ENCODE data around the gene MTERF4. TPM values are rescaled to one million over a fixed set of nuclear protein-coding genes. Genes with fewer than 3 reads are reported as not detected.

The MTERF4 gene
- total RNA-seq, 2 donors from 2014 or later: 33.2 to 42.5 TPM

DNA sequence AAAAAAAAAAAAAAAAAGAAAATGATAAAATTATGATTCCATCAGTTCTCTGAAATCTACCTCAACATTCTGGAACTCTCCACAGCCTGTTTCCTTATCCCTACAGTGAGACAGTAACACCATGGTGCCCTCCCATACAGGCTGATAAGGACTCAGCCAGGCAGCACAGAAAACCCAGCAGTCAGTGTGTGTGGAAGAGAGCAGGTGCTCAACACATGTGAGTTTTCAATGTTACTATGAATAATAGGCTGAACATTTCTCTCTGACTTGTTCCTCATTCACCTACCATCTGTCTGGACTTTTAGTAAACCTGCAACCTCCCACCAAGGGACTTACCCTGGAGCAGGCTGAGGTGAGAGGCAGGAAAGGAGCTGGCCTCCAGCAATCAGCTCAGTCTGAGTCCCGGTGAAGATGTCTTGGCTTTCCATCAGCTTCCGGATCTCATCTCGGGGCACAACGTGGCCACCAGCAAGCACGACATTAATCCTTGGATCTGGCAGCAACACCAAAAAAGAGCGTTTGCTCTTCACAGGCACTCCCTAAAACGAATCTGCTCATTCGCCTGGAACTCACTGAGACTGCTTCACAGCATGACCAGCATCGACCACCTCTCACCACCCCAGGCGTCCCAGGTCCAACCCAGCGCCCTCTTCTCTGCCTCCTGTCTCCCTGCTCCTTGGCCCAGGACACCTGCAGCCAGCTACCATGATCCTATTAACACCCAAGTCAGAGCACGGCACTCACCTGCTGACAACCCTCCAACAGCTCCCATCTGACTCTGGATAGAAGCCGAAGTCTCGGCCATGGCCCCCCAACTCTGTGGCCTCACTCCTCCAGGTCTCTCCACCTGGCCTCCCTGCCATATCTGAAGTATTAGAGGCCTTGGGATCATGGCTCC, 30.7 kb upstream of the MTERF4 start:
- 93 to 100% methylated on average over 5 to 14 of the region's 14 CpGs for WGBS, 2 experiments (ENCODE audit: insufficient coverage in 1 of 2, insufficient read length in 1 of 2)
- Histone ChIP-seq H3K9me3 (ENCODE audit: control insufficient read depth, low read length) (no peaks in the 10 kb centered on the region), H3K9ac (ENCODE audit: extremely low read depth, low read length, poor library complexity, severe bottlenecking) (no peak overlapping the region), H3K27ac (ENCODE audit: low read depth, low read length) (no peak overlapping the region), H3K27me3 (ENCODE audit: control insufficient read depth, insufficient read depth, low read length, poor library complexity, severe bottlenecking) (no peaks in the 10 kb centered on the region), H3K36me3 (ENCODE audit: control insufficient read depth, insufficient read depth, low read length) (peaks cover 22% of the 10 kb centered on the region), H3K4me3 (ENCODE audit: low read length) (no peak overlapping the region), H3K4me1 (ENCODE audit: control insufficient read depth, insufficient read depth, low read length) (no peaks in the 10 kb centered on the region)
- TF ChIP-seq, protein P1, sequence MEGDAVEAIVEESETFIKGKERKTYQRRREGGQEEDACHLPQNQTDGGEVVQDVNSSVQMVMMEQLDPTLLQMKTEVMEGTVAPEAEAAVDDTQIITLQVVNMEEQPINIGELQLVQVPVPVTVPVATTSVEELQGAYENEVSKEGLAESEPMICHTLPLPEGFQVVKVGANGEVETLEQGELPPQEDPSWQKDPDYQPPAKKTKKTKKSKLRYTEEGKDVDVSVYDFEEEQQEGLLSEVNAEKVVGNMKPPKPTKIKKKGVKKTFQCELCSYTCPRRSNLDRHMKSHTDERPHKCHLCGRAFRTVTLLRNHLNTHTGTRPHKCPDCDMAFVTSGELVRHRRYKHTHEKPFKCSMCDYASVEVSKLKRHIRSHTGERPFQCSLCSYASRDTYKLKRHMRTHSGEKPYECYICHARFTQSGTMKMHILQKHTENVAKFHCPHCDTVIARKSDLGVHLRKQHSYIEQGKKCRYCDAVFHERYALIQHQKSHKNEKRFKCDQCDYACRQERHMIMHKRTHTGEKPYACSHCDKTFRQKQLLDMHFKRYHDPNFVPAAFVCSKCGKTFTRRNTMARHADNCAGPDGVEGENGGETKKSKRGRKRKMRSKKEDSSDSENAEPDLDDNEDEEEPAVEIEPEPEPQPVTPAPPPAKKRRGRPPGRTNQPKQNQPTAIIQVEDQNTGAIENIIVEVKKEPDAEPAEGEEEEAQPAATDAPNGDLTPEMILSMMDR (conservative IDR thresholded peaks at IDR 0.05): no peak
- no peak for DNase-seq
- no peak overlapping the region for H3K4me3 Mint-ChIP-seq
- H3K27me3 Mint-ChIP-seq (ENCODE audit: insufficient read depth): no peaks in the 10 kb centered on the region
- H3K4me1 Mint-ChIP-seq: no peaks in the 10 kb centered on the region
- H3K27ac Mint-ChIP-seq: no peak overlapping the region
- H3K36me3 Mint-ChIP-seq (ENCODE audit: low read depth): peaks cover 51% of the 10 kb centered on the region
- H3K9me3 Mint-ChIP-seq: no peaks in the 10 kb centered on the region

DNA sequence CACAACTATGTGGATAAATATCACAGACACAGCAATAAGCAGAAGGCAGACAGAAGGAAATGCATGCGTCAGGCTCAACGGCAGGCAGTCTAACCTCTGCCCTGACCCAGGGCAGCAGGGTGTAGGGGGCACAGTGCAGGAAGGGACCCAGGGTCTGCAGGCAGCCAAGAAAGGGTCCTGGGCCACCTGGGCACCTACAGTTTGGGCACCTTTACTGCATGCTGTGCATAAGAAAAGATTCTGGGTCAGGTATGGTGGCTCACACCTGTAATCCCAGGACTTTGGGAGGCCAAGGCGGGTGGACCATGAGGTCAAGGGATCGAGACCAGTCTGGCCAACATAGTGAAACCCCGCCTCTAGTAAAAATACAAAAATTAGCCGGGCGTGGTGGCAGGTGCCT, 29.4 kb upstream of the MTERF4 start:
- Histone ChIP-seq H3K4me1 (ENCODE audit: control insufficient read depth, insufficient read depth, low read length) (no peaks in the 10 kb centered on the region), H3K9ac (ENCODE audit: extremely low read depth, low read length, poor library complexity, severe bottlenecking) (no peak overlapping the region), H3K4me3 (ENCODE audit: low read length) (no peak overlapping the region), H3K27me3 (ENCODE audit: control insufficient read depth, insufficient read depth, low read length, poor library complexity, severe bottlenecking) (no peaks in the 10 kb centered on the region), H3K27ac (ENCODE audit: low read depth, low read length) (no peak overlapping the region), H3K36me3 (ENCODE audit: control insufficient read depth, insufficient read depth, low read length) (peaks cover 21% of the 10 kb centered on the region), H3K9me3 (ENCODE audit: control insufficient read depth, low read length) (no peaks in the 10 kb centered on the region)
- peaks cover 57% of the 10 kb centered on the region for H3K36me3 Mint-ChIP-seq (ENCODE audit: low read depth)
- no peak overlapping the region for H3K4me3 Mint-ChIP-seq
- TF ChIP-seq, protein P1 (conservative IDR thresholded peaks at IDR 0.05): no peak
- DNase-seq: no peak
- no peaks in the 10 kb centered on the region for H3K4me1 Mint-ChIP-seq
- H3K9me3 Mint-ChIP-seq: no peaks in the 10 kb centered on the region
- H3K27ac Mint-ChIP-seq: no peak overlapping the region
- no peaks in the 10 kb centered on the region for H3K27me3 Mint-ChIP-seq (ENCODE audit: insufficient read depth)
- 94% methylated on average over 7 of the region's 7 CpGs for WGBS, 2 experiments (ENCODE audit: insufficient coverage in 1 of 2, insufficient read length in 1 of 2)

DNA sequence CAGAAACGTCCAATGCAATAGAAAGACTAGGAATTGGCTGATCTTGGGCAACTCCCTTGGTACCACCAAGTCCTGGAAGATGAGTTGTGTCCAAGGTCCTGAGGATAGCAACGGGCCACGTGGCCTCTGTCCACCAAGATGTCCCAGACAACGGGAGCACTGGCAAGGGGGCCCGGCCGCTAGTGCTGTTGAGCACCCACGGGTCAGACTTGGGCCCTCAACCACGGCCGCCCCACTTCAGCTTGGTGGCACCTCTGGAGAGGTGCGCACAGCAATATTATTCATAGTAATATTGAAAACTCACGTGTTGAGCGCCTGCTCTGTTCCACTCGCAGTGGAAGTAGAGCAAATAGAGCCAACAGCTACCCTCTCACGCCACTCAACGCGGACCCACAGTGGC, 28.2 kb upstream of the MTERF4 start:
- Mint-ChIP-seq H3K4me3 (no peak overlapping the region), H3K36me3 (ENCODE audit: low read depth) (peaks cover 57% of the 10 kb centered on the region), H3K27ac (no peak overlapping the region), H3K4me1 (no peaks in the 10 kb centered on the region), H3K9me3 (no peaks in the 10 kb centered on the region), H3K27me3 (ENCODE audit: insufficient read depth) (no peaks in the 10 kb centered on the region)
- Histone ChIP-seq H3K9me3 (ENCODE audit: control insufficient read depth, low read length) (no peaks in the 10 kb centered on the region), H3K9ac (ENCODE audit: extremely low read depth, low read length, poor library complexity, severe bottlenecking) (no peak overlapping the region), H3K27me3 (ENCODE audit: control insufficient read depth, insufficient read depth, low read length, poor library complexity, severe bottlenecking) (no peaks in the 10 kb centered on the region), H3K4me3 (ENCODE audit: low read length) (no peak overlapping the region), H3K36me3 (ENCODE audit: control insufficient read depth, insufficient read depth, low read length) (peaks cover 16% of the 10 kb centered on the region), H3K4me1 (ENCODE audit: control insufficient read depth, insufficient read depth, low read length) (no peaks in the 10 kb centered on the region), H3K27ac (ENCODE audit: low read depth, low read length) (no peak overlapping the region)
- TF ChIP-seq, protein P1 (conservative IDR thresholded peaks at IDR 0.05): no peak
- 95 to 97% methylated on average over 15 to 16 of the region's 16 CpGs for WGBS, 2 experiments (ENCODE audit: insufficient coverage in 1 of 2, insufficient read length in 1 of 2)
- DNase-seq: no peak

Data from endodermal cell (in vitro differentiated cells).